H9 (cell line): ENCODE measurements around the gene SLC7A5. TPM values are rescaled to one million over a fixed set of nuclear protein-coding genes. Genes with fewer than 3 reads are reported as not detected.

Experiments
- DNase-seq: peaks from one replicate; pipeline ENCODE4 v3.0.0-alpha.2; 2017
- H2AFZ ChIP-seq: one replicate; pipeline ENCODE4 v1.6.1; 2013; ENCODE audit warnings: mild to moderate bottlenecking, low read length, control low read depth, moderate library complexity
- H2AK5ac ChIP-seq: 2 replicates; pipeline ENCODE4 v1.6.1; 2013; ENCODE audit warnings: low read length, control low read depth, mixed read lengths; ENCODE audit not compliant: insufficient read length
- H2BK120ac ChIP-seq: one replicate; pipeline ENCODE4 v1.6.1; 2013; ENCODE audit warnings: low read depth, mild to moderate bottlenecking, low read length, control low read depth, inconsistent platforms; ENCODE audit not compliant: poor library complexity, severe bottlenecking
- H2BK12ac ChIP-seq: 2 replicates; pipeline ENCODE4 v1.6.1; 2013; ENCODE audit warnings: low read length, control low read depth, mixed read lengths, low read depth; ENCODE audit not compliant: insufficient read length
- H2BK15ac ChIP-seq: 2 replicates; pipeline ENCODE4 v1.6.1; 2013; ENCODE audit warnings: low read depth, low read length, control low read depth
- H2BK20ac ChIP-seq: one replicate; pipeline ENCODE4 v1.6.1; 2013; ENCODE audit warnings: low read depth, mild to moderate bottlenecking, low read length, control low read depth, inconsistent platforms; ENCODE audit not compliant: poor library complexity, severe bottlenecking
- H2BK5ac ChIP-seq: 2 replicates; pipeline ENCODE4 v1.6.1; 2013; ENCODE audit warnings: low read length, control low read depth, mixed read lengths; ENCODE audit not compliant: insufficient read length
- H3K14ac ChIP-seq: 2 replicates; pipeline ENCODE4 v1.6.1; 2013; ENCODE audit warnings: low read length, control low read depth; ENCODE audit not compliant: insufficient read depth
- H3K18ac ChIP-seq: 2 replicates; pipeline ENCODE4 v1.6.1; 2013; ENCODE audit warnings: low read depth, mild to moderate bottlenecking, mixed read lengths, low read length, control low read depth; ENCODE audit not compliant: insufficient read length
- H3K23ac ChIP-seq: 2 replicates; pipeline ENCODE4 v1.6.1; 2013; ENCODE audit warnings: low read length, control low read depth, mixed read lengths, low read depth; ENCODE audit not compliant: insufficient read length
- H3K23me2 ChIP-seq: 2 replicates; pipeline ENCODE4 v1.6.1; 2013; ENCODE audit warnings: low read depth, mild to moderate bottlenecking, mixed read lengths, low read length, control low read depth; ENCODE audit not compliant: insufficient read length, poor library complexity, severe bottlenecking
- H3K27ac ChIP-seq: 2 replicates; pipeline ENCODE4 v1.5.1; 2013; ENCODE audit warnings: low read length, control low read depth, mixed read lengths, low read depth; ENCODE audit not compliant: insufficient read length
- H3K27me3 ChIP-seq: 2 replicates; pipeline ENCODE4 v1.6.1; 2013; ENCODE audit warnings: low read length, control low read depth, inconsistent platforms; ENCODE audit not compliant: insufficient read depth
- H3K4ac ChIP-seq: 2 replicates; pipeline ENCODE4 v1.6.1; 2013; ENCODE audit warnings: low read depth, mild to moderate bottlenecking, control low read depth, inconsistent platforms, low read length, moderate library complexity
- H3K4me1 ChIP-seq: 2 replicates; pipeline ENCODE4 v1.6.1; 2013; ENCODE audit warnings: low read length, control low read depth, inconsistent platforms; ENCODE audit not compliant: insufficient read depth
- H3K4me2 ChIP-seq: 2 replicates; pipeline ENCODE4 v1.6.1; 2013; ENCODE audit warnings: low read length, control low read depth, mixed read lengths; ENCODE audit not compliant: insufficient read length, insufficient read depth
- H3K56ac ChIP-seq: 2 replicates; pipeline ENCODE4 v1.6.1; 2013; ENCODE audit warnings: low read depth, mild to moderate bottlenecking, mixed read lengths, low read length, control low read depth; ENCODE audit not compliant: insufficient read length
- H3K79me1 ChIP-seq: 2 replicates; pipeline ENCODE4 v1.6.1; 2013; ENCODE audit warnings: low read depth, mild to moderate bottlenecking, moderate library complexity, low read length, control low read depth, inconsistent platforms; ENCODE audit not compliant: insufficient read depth, poor library complexity, severe bottlenecking
- H3K79me2 ChIP-seq: 2 replicates; pipeline ENCODE4 v1.6.1; 2013; ENCODE audit warnings: low read length, control low read depth, inconsistent platforms; ENCODE audit not compliant: insufficient read depth
- H3K9ac ChIP-seq: 2 replicates; pipeline ENCODE4 v1.6.1; 2013; ENCODE audit warnings: low read length, control low read depth, mixed read lengths; ENCODE audit not compliant: insufficient read length; ENCODE audit errors: extremely low read depth
- H3K9me3 ChIP-seq: one replicate; pipeline ENCODE4 v1.6.1; 2013; ENCODE audit warnings: low read depth, low read length, inconsistent platforms; ENCODE audit not compliant: control insufficient read depth
- H3T11ph ChIP-seq: one replicate; pipeline ENCODE4 v1.6.1; 2013; ENCODE audit warnings: mild to moderate bottlenecking, low read length, control low read depth, inconsistent platforms
- H4K20me1 ChIP-seq: one replicate; pipeline ENCODE4 v1.6.1; 2013; ENCODE audit not compliant: control insufficient read depth, insufficient read length, insufficient read depth
- H4K5ac ChIP-seq: 2 replicates; pipeline ENCODE4 v1.6.1; 2013; ENCODE audit warnings: low read depth, mild to moderate bottlenecking, mixed read lengths, low read length, control low read depth; ENCODE audit not compliant: insufficient read length
- H4K8ac ChIP-seq: replicated peaks from 2 replicates; pipeline ENCODE4 v1.6.1; 2013; ENCODE audit warnings: low read length, control low read depth, mixed read lengths, low read depth; ENCODE audit not compliant: insufficient read length
- H4K91ac ChIP-seq: 2 replicates; pipeline ENCODE4 v1.6.1; 2013; ENCODE audit warnings: low read depth, mild to moderate bottlenecking, moderate library complexity, mixed read lengths, low read length, control low read depth; ENCODE audit not compliant: insufficient read length
- H3K27ac Mint-ChIP-seq, 3 experiments: 2 replicates in 2 of 3; 3 replicates in 1 of 3; pipeline ENCODE4 v1.8.0; 2020 to 2021; ENCODE audit warnings: mixed read lengths in 3 of 3, mild to moderate bottlenecking in 1 of 3, moderate library complexity in 1 of 3
- H3K27me3 Mint-ChIP-seq: 2 replicates; pipeline ENCODE4 v1.8.0; 2021; ENCODE audit warnings: low read depth, mild to moderate bottlenecking, moderate library complexity, mixed read lengths
- H3K36me3 Mint-ChIP-seq, 3 experiments: 2 replicates in 2 of 3; 3 replicates in 1 of 3; pipeline ENCODE4 v1.8.0; 2020 to 2021; ENCODE audit warnings: low read depth in 3 of 3, mixed read lengths in 3 of 3; ENCODE audit not compliant: insufficient read depth in 1 of 3
- H3K4me1 Mint-ChIP-seq, 2 experiments: 2 replicates each; pipeline ENCODE4 v1.8.0; 2020; ENCODE audit warnings: mixed read lengths in 2 of 2
- H3K4me3 Mint-ChIP-seq, 2 experiments: 2 replicates in 1 of 2; 3 replicates in 1 of 2; pipeline ENCODE4 v1.8.0; 2020 to 2021; ENCODE audit warnings: mild to moderate bottlenecking in 2 of 2, mixed read lengths in 2 of 2, moderate library complexity in 1 of 2
- H3K9me3 Mint-ChIP-seq, 2 experiments: 2 replicates in 1 of 2; 3 replicates in 1 of 2; pipeline ENCODE4 v1.8.0; 2020; ENCODE audit warnings: mild to moderate bottlenecking in 2 of 2, mixed read lengths in 2 of 2, moderate library complexity in 1 of 2
- CTCF ChIP-seq: fragments of 200-600 bp; sonication (generic); conservative IDR thresholded peaks from 3 replicates; pipeline ENCODE4 v1.8.0; 2021; ENCODE audit warnings: antibody characterized with exemption, mild to moderate bottlenecking
- WGBS: extraction: QIAGEN DNeasy Blood & Tissue Kit; methylation state at CpG from one replicate; pipeline ENCODE4 v1.1.7; 2013; ENCODE audit warnings: missing lambda C conversion rate, low lambda C conversion rate, mixed read lengths; ENCODE audit not compliant: insufficient read length; ENCODE audit errors: extremely low coverage; 5-methylcytosine and 5-hydroxymethylcytosine counted together
- total RNA-seq: library from RNA; stranded (reverse); gene quantifications from 2 replicates; pipeline ENCODE4 v1.2.1, GENCODE V29; 2021

Gene SLC7A5
- total RNA-seq, 1 experiment from 2014 or later = 217 TPM

GRCh38 chr16:87853411-87854052 lies 15.8 kb downstream of the SLC7A5 start:
- peaks cover 0 to 3% of the 10 kb centered on the region in 2 experiments; a peak in 1 of 5 replicates for H3K9me3 Mint-ChIP-seq
- H2BK12ac ChIP-seq = no peak overlapping the region
- peak overlapping the region; percentile 43 for H3K9ac ChIP-seq
- H3K4me1 Mint-ChIP-seq = peaks cover 20 to 51% of the 10 kb centered on the region in 2 experiments
- no CpG with 5 or more reads among the region's 25 CpGs for WGBS
- H3K36me3 Mint-ChIP-seq = peaks cover 29 to 69% (median 40%) of the 10 kb centered on the region in 3 experiments
- no peak for TF ChIP-seq CTCF
- H3K23ac ChIP-seq = no peak overlapping the region
- no peaks in the 10 kb centered on the region; the same call in 1 of the 2 replicates for H3K4me1 ChIP-seq
- no peak overlapping the region for H3K56ac ChIP-seq
- H2AK5ac ChIP-seq = no peak overlapping the region
- no peak overlapping the region for H2AFZ ChIP-seq
- H4K5ac ChIP-seq = no peak overlapping the region
- H3K27me3 ChIP-seq = no peaks in the 10 kb centered on the region
- no peaks in the 10 kb centered on the region; the same call in 1 of the 2 replicates for H3K79me2 ChIP-seq
- H2BK120ac ChIP-seq = no peak overlapping the region
- H3K27ac ChIP-seq = no peak overlapping the region
- no peaks in the 10 kb centered on the region for H3K79me1 ChIP-seq
- H3K27ac Mint-ChIP-seq = peak overlapping the region; percentile 94 to 99 (median 98); a peak in 6 of 7 replicates
- H4K20me1 ChIP-seq = peaks cover 2% of the 10 kb centered on the region
- no peak overlapping the region for H3T11ph ChIP-seq
- H2BK20ac ChIP-seq = no peak overlapping the region
- no peak overlapping the region for H4K8ac ChIP-seq
- peak overlapping the region; percentile 94 for H3K14ac ChIP-seq
- H3K4me2 ChIP-seq = peak overlapping the region; percentile 26
- H2BK5ac ChIP-seq = no peak overlapping the region
- H3K18ac ChIP-seq = peak overlapping the region; percentile 92
- no peaks in the 10 kb centered on the region for H3K23me2 ChIP-seq
- H2BK15ac ChIP-seq = no peak overlapping the region
- peaks cover 9% of the 10 kb centered on the region for H3K27me3 Mint-ChIP-seq
- H3K9me3 ChIP-seq = no peaks in the 10 kb centered on the region
- no peak overlapping the region for H3K4ac ChIP-seq
- H3K4me3 Mint-ChIP-seq = no peak overlapping the region; a peak in 1 of 5 replicates
- H4K91ac ChIP-seq = peak overlapping the region; percentile 32
- DNase-seq = peak; percentile 88
